Measurements from ENCODE around the gene ZBTB39.

DNA sequence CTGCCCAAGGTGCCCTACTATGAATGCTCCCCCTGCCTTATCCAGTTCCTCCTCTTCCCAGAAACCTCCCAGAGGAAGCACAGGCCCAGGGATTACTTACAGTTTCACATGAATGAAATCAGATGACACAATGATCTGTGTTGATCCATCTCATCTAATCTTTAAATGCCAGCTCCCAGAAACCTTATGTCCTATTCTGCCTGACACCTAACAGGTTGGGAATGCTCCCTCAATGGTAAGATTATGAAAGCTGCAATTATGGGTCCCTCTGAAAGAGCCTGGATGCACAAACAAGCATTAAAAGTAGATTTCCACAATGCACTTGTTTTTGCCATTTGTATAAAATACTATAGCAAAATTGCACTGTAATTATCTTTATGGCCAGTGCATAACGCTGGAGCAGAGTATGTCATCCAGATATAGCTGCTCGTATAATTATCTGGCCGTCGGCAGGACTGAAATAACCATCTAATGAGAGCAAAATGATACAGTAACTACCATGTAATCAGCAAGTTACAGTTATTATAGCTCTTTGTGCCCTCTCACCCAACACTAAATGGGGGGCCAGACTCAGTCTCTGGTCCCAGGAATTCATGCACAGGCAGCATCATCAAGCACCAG is 4.4 kb upstream of the ZBTB39 start:
- TF ChIP-seq POLR2A (IDR thresholded peaks at IDR 0.05; ENCODE audit: extremely low read depth, insufficient read length) = no peak
- TF ChIP-seq, protein P1, sequence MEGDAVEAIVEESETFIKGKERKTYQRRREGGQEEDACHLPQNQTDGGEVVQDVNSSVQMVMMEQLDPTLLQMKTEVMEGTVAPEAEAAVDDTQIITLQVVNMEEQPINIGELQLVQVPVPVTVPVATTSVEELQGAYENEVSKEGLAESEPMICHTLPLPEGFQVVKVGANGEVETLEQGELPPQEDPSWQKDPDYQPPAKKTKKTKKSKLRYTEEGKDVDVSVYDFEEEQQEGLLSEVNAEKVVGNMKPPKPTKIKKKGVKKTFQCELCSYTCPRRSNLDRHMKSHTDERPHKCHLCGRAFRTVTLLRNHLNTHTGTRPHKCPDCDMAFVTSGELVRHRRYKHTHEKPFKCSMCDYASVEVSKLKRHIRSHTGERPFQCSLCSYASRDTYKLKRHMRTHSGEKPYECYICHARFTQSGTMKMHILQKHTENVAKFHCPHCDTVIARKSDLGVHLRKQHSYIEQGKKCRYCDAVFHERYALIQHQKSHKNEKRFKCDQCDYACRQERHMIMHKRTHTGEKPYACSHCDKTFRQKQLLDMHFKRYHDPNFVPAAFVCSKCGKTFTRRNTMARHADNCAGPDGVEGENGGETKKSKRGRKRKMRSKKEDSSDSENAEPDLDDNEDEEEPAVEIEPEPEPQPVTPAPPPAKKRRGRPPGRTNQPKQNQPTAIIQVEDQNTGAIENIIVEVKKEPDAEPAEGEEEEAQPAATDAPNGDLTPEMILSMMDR (IDR thresholded peaks at IDR 0.05; ENCODE audit: low read depth, low read length) = no peak
- TF ChIP-seq MAX (IDR thresholded peaks at IDR 0.05; ENCODE audit: low read depth, low read length) = no peak
- TF ChIP-seq MYC (IDR thresholded peaks at IDR 0.05; ENCODE audit: low read depth, low read length) = no peak

All from NB4 (cell line).